Body of pancreas (tissue), 4 donors: ENCODE data around the gene DIO1.

Experiments
- POLR2A ChIP-seq, 3 donors: fragments of 450-650 bp; IDR thresholded peaks; one replicate each; pipeline ENCODE4 v1.6.1; 2016; ENCODE audit warnings: antibody characterized with exemption in 3 of 3, mild to moderate bottlenecking in 2 of 3
- TF ChIP-seq, protein P1 (sequence below), 7 experiments: fragments of 450-650 bp in 4 of 7; fragments of 200-600 bp in 3 of 7; sonication (generic) in 3 of 7; IDR thresholded peaks; one replicate each; pipeline ENCODE4 v1.5.1; 2016 to 2019; ENCODE audit warnings: antibody characterized with exemption in 7 of 7

DNA sequence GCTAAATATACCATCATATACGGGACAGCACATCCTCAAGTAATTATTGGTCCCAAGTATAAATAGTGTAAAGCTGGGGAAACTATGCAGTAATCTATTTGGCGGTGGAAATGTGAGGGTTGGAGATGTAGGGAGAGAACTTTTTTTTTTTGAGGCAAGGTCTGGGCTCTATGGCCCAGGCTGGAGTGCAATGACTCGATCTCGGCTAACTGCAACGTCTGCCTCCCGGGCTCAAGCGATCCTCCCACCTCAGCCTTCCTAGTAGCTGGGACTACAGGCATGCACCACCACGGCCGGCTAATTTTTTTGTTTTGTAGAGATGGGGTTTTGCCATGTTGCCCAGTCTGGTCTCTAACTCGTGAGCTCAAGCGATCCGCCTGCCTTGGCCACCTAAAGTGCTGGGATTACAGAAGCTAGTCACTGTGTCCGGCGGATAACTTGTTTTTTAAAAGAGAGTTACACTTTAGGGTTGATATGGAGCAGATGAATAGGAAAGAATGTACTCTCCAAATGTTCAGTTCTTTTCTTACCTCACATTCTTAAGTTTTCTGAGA lies 49.6 kb downstream of the DIO1 start:
- TF ChIP-seq, protein P1, sequence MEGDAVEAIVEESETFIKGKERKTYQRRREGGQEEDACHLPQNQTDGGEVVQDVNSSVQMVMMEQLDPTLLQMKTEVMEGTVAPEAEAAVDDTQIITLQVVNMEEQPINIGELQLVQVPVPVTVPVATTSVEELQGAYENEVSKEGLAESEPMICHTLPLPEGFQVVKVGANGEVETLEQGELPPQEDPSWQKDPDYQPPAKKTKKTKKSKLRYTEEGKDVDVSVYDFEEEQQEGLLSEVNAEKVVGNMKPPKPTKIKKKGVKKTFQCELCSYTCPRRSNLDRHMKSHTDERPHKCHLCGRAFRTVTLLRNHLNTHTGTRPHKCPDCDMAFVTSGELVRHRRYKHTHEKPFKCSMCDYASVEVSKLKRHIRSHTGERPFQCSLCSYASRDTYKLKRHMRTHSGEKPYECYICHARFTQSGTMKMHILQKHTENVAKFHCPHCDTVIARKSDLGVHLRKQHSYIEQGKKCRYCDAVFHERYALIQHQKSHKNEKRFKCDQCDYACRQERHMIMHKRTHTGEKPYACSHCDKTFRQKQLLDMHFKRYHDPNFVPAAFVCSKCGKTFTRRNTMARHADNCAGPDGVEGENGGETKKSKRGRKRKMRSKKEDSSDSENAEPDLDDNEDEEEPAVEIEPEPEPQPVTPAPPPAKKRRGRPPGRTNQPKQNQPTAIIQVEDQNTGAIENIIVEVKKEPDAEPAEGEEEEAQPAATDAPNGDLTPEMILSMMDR (IDR thresholded peaks at IDR 0.05): no peak
- TF ChIP-seq POLR2A (IDR thresholded peaks at IDR 0.05): no peak
